ENCODE measurements around the gene TCOF1. TPM values are rescaled to one million over a fixed set of nuclear protein-coding genes. Genes with fewer than 3 reads are reported as not detected.

TCOF1 gene
- total RNA-seq, 2 experiments from 2014 or later: 40.4 to 43.2 TPM

DNA sequence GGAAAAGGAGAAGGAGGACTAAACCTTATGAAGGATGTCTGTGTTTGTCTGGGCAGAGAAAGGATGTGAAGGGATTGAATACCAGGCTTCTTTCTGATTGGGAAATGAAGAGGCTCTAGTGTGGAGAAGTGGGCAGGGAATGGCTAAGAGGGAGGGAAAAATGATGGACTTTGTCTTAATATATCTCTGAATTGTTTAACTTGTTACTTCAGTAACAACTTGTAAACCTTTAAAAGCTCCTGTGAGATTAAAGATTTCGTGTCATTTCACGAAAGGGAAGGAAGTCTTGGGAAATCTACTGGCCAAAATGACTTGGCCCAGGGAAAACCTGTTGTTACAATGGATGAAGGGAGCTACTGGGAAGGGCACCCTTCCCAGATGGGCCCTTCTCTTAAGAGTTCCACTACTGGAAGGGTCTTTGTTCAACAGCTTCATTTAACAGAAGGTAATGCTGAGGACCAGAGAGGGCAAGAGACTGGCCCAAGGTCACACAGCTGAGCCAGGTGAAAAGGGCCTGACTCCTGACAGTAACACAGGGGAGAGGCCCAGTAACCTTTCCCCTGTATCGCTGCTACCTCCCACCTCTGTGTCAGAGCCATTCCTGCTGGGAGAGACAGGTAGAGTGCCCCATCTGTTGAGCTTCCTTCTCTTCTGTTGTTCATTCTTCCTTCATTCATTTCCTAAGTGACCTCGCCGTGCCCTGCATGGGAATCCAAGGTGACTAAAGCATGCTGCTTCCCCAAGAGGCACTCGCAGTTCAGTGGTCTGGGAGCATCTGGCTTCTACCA lies 5.1 kb upstream of the TCOF1 start:
- Mint-ChIP-seq H3K4me1 (ENCODE audit: low read depth) (peaks cover 20% of the 10 kb centered on the region), H3K36me3 (ENCODE audit: low read depth) (no peaks in the 10 kb centered on the region), H3K9me3 (no peaks in the 10 kb centered on the region), H3K27ac (no peak overlapping the region), H3K4me3 (no peak overlapping the region), H3K27me3 (no peaks in the 10 kb centered on the region)
- CTCF ChIA-PET: no interaction called here
- Histone ChIP-seq H3K36me3 (ENCODE audit: insufficient read depth, low read length) (no peaks in the 10 kb centered on the region), H3K4me1 (ENCODE audit: insufficient read depth, low read length) (peaks cover 21% of the 10 kb centered on the region), H3K4me3 (ENCODE audit: low read length) (no peak overlapping the region), H3K27me3 (ENCODE audit: control insufficient read depth in 1 of 2, insufficient read depth in 2 of 2, low read length in 2 of 2) (no peaks in the 10 kb centered on the region), H3K9me3 (ENCODE audit: control insufficient read depth in 1 of 2, insufficient read depth in 1 of 2, low read length in 2 of 2) (no peaks in the 10 kb centered on the region), H3K27ac (ENCODE audit: low read depth in 1 of 2, low read length in 2 of 2) (no peak overlapping the region)
- DNase-seq (no peak), ATAC-seq (ENCODE audit: poor library complexity) (no peak)
- intact Hi-C loops (cut with DNase I, micrococcal nuclease): loop anchor here (1.0 to 10.0 kb wide), 5 partner anchors 11 to 1008 kb away; partner anchors contain the start of genes CSNK1A1 (in 1 of the 2) and GRPEL2 (in 1 of the 2)
- POLR2A ChIA-PET: interaction anchor here (1.8 kb wide), 1 partner anchor 60 kb away, joined by 7 read pairs; the partner anchor contains the start of gene CD74
- TF ChIP-seq, protein P1, sequence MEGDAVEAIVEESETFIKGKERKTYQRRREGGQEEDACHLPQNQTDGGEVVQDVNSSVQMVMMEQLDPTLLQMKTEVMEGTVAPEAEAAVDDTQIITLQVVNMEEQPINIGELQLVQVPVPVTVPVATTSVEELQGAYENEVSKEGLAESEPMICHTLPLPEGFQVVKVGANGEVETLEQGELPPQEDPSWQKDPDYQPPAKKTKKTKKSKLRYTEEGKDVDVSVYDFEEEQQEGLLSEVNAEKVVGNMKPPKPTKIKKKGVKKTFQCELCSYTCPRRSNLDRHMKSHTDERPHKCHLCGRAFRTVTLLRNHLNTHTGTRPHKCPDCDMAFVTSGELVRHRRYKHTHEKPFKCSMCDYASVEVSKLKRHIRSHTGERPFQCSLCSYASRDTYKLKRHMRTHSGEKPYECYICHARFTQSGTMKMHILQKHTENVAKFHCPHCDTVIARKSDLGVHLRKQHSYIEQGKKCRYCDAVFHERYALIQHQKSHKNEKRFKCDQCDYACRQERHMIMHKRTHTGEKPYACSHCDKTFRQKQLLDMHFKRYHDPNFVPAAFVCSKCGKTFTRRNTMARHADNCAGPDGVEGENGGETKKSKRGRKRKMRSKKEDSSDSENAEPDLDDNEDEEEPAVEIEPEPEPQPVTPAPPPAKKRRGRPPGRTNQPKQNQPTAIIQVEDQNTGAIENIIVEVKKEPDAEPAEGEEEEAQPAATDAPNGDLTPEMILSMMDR (IDR thresholded peaks at IDR 0.05): no peak

DNA sequence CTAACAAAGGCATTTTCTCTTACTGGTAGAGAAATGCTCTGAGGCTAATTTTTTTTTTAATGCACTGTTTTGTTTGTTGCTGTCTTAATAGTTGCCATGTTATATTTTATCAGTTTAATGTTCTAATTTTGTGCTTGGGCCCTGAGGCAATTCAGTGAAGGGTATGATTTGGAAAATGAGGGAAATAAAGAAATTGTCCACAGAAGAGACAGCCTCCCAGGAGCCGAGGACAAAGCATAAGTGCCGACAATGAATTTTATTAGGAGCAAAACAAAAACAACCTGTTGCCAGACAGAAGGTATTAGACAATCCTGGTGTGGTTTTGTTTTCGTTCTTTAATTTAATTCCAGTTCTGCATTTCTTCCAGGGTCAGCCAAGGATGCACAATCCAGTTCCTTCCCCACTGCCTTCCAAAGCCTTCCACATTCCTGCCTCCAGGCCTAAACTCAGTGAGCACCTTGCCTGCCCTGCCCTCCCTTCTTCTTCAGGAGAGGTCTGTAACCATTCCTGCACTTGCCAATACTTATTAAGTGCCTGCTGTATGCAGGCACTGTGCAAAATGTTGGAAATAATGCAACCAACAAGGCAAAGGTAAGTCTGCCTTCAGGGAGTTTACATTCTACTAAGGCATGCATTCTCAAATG lies 4.3 kb upstream of the TCOF1 start:
- ChIA-PET POLR2A (interaction anchor here (1.2 kb wide), 1 partner anchor 56 kb away, joined by 3 read pairs; no protein-coding TSS in a partner anchor), CTCF (no interaction called here)
- Histone ChIP-seq H3K4me3 (ENCODE audit: low read length) (no peak overlapping the region), H3K9me3 (ENCODE audit: control insufficient read depth in 1 of 2, insufficient read depth in 1 of 2, low read length in 2 of 2) (no peaks in the 10 kb centered on the region), H3K27ac (ENCODE audit: low read depth in 1 of 2, low read length in 2 of 2) (no peak overlapping the region), H3K4me1 (ENCODE audit: insufficient read depth, low read length) (peaks cover 24% of the 10 kb centered on the region), H3K27me3 (ENCODE audit: control insufficient read depth in 1 of 2, insufficient read depth in 2 of 2, low read length in 2 of 2) (no peaks in the 10 kb centered on the region), H3K36me3 (ENCODE audit: insufficient read depth, low read length) (no peaks in the 10 kb centered on the region)
- Mint-ChIP-seq H3K36me3 (ENCODE audit: low read depth) (no peaks in the 10 kb centered on the region), H3K9me3 (no peaks in the 10 kb centered on the region), H3K27ac (no peak overlapping the region), H3K4me3 (no peak overlapping the region), H3K27me3 (no peaks in the 10 kb centered on the region), H3K4me1 (ENCODE audit: low read depth) (peaks cover 21% of the 10 kb centered on the region)
- TF ChIP-seq, protein P1 (IDR thresholded peaks at IDR 0.05): no peak
- intact Hi-C loops (cut with DNase I, micrococcal nuclease): loop anchor here (5.0 to 10.0 kb wide), 4 partner anchors 191 to 1008 kb away; partner anchors contain the start of genes CSNK1A1 (in 1 of the 2) and GRPEL2 (in 1 of the 2)
- DNase-seq (no peak), ATAC-seq (ENCODE audit: poor library complexity) (no peak)

DNA sequence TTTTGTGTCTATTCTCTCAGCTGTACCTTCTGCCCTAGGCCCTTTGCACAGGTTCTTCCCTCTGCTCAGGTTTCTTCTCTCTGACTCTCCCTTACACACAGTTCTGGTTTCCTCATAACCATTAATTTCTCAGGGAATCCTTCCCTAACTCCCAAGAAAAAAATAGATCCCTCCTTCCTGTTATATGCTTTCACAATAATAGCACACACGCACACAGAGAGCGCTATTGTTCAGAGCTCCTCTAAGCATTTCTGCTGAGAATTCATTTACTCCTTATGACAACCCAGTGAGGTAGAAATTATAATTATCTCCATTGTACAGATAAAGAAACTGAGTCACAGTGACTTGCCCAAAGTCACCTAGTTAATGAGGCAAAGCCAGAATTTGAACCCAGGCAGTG lies 1.7 kb upstream of the TCOF1 start:
- peaks cover 5% of the 10 kb centered on the region for H3K36me3 Mint-ChIP-seq (ENCODE audit: low read depth)
- intact Hi-C loops (cut with DNase I, micrococcal nuclease): loop anchor here (2.0 to 10.0 kb wide), 11 partner anchors 55 to 1417 kb away; partner anchors contain the start of genes G3BP1 (in 2 of the 2), CSNK1A1 (in 1 of the 2), GM2A (in 1 of the 2) and GRPEL2 (in 1 of the 2)
- Histone ChIP-seq H3K4me3 (ENCODE audit: low read length) (no peak overlapping the region), H3K27ac (ENCODE audit: low read depth in 1 of 2, low read length in 2 of 2) (no peak overlapping the region), H3K36me3 (ENCODE audit: insufficient read depth, low read length) (peaks cover 4% of the 10 kb centered on the region), H3K9me3 (ENCODE audit: control insufficient read depth in 1 of 2, insufficient read depth in 1 of 2, low read length in 2 of 2) (no peaks in the 10 kb centered on the region), H3K4me1 (ENCODE audit: insufficient read depth, low read length) (peaks cover 36% of the 10 kb centered on the region), H3K27me3 (ENCODE audit: control insufficient read depth in 1 of 2, insufficient read depth in 2 of 2, low read length in 2 of 2) (no peaks in the 10 kb centered on the region)
- TF ChIP-seq, protein P1 (IDR thresholded peaks at IDR 0.05): no peak
- ATAC-seq (ENCODE audit: poor library complexity) (no peak), DNase-seq (no peak)
- H3K27ac Mint-ChIP-seq: no peak overlapping the region
- H3K27me3 Mint-ChIP-seq: no peaks in the 10 kb centered on the region
- ChIA-PET CTCF (interaction anchor here (0.8 kb wide), 1 partner anchor 103 kb away, joined by 3 read pairs; no protein-coding TSS in a partner anchor), POLR2A (no interaction called here)
- no peak overlapping the region for H3K4me3 Mint-ChIP-seq
- no peaks in the 10 kb centered on the region for H3K9me3 Mint-ChIP-seq
- H3K4me1 Mint-ChIP-seq (ENCODE audit: low read depth): peaks cover 38% of the 10 kb centered on the region
